ENCODE measurements around the gene TMEM208.
A peak's percentile ranks its signal among the peaks of the same experiment; 100 is the strongest.

The TMEM208 gene

DNA sequence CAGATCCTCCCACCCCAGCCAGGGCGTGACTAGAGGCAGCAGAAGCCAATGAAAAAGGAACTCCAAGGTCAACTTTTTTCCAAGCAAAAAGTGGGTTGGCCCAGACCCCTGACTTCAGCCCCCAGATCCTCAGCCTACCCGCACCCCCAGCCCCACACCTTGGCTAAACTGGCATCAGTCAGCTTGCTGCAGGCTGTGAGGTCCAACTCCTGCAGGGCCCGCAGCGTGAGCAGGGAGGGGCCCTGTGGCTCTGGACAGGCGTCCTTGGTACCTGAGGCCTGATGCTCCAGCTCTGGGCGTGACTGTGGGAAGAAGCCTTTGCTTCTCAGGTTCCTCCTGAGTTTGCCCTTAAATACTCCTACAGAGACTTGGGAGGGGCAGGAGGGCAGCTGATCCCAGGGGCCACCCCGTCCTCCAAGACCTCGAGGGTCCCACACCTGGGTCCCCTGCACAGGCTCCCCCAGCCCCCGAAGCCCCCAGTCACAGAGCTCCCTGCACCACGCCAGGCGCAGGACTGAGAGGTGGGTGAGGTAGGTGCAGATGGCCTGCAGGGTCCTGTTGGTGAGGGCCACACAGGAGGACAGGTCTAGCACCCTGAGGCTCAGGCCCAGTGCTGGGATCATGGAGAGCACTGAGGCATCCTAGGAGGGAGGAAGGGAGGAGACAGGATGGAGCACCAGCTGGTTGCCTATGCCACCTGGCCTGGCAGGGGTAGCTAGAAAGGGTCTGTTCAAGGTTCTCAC, 18.6 kb upstream of the TMEM208 start:
- TF ChIP-seq, protein P1, sequence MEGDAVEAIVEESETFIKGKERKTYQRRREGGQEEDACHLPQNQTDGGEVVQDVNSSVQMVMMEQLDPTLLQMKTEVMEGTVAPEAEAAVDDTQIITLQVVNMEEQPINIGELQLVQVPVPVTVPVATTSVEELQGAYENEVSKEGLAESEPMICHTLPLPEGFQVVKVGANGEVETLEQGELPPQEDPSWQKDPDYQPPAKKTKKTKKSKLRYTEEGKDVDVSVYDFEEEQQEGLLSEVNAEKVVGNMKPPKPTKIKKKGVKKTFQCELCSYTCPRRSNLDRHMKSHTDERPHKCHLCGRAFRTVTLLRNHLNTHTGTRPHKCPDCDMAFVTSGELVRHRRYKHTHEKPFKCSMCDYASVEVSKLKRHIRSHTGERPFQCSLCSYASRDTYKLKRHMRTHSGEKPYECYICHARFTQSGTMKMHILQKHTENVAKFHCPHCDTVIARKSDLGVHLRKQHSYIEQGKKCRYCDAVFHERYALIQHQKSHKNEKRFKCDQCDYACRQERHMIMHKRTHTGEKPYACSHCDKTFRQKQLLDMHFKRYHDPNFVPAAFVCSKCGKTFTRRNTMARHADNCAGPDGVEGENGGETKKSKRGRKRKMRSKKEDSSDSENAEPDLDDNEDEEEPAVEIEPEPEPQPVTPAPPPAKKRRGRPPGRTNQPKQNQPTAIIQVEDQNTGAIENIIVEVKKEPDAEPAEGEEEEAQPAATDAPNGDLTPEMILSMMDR (IDR thresholded peaks at IDR 0.05; ENCODE audit: insufficient read depth, low read depth, low read length, missing control alignments), result no peak
- no peak overlapping the region for H3K4me3 ChIP-seq (ENCODE audit: low read length)
- no peak for DNase-seq (ENCODE audit: low read depth)

DNA sequence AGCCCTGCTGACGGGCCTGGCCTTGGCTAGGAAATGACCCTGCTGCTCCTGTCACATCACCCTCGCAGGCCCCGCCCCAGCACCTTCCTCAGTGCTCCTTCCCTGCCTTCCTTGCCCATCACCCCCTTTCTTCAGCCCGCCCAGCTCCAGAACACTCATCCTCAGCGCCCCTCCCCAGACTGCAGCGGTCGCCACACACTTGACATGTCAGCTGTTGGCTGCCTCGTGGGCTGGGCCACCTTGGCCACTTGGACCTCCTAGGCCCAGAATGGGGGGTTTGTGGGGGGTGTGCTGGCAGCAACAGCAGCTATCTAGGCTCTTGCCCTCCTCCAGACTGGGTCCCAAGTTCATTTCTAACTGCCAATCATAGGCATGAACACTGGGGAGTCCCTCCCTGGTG, 17.4 kb upstream of the TMEM208 start:
- no peak for DNase-seq (ENCODE audit: low read depth)
- no peak overlapping the region for H3K4me3 ChIP-seq (ENCODE audit: low read length)
- TF ChIP-seq, protein P1 (IDR thresholded peaks at IDR 0.05; ENCODE audit: insufficient read depth, low read depth, low read length, missing control alignments), result no peak

DNA sequence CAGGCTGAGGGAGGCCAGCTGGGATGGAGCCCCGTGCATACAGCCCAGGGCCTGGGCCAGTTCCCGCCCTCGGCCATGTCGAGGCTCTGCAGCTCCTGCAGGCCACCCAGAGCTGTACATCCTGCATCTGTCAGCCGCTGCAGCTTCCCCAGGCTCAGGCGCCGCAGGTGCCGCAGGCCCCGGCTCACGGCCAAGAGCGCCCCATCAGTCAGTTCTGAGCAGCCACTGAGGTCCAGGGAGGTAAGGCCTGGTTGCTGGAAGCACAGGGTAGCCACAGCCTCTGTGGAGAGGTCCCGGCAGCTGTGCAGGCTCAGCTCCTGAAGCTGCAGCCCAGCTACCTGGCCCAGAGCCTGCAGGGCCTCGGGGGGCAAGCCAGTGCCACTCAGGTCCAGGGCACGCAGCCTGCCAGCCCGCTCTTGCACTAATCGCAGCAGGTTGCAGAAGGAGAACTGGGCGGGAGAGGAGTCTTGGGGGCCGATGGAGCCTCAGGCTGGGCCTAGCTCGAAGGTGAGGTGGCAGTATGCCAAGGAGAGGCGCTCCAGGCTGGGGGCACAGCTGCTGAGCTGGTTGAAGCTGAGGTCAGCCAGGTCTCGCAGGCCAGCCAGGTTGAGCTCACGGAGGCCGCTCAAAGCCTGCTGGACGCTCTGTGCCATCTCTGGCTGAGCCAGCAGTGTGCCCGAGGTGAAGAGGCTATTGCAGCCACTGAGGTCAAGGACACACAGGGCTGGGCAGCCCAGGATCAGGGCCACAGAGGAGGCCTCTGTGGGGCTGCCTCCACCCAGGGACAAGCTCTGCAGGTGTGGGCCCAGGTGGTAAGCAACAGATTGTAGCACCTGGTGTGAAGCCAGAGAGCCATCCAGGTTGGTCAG, 16.6 kb upstream of the TMEM208 start:
- no peak overlapping the region for H3K4me3 ChIP-seq (ENCODE audit: low read length)
- no peak for DNase-seq (ENCODE audit: low read depth)
- TF ChIP-seq, protein P1 (IDR thresholded peaks at IDR 0.05; ENCODE audit: insufficient read depth, low read depth, low read length, missing control alignments), result no peak

DNA sequence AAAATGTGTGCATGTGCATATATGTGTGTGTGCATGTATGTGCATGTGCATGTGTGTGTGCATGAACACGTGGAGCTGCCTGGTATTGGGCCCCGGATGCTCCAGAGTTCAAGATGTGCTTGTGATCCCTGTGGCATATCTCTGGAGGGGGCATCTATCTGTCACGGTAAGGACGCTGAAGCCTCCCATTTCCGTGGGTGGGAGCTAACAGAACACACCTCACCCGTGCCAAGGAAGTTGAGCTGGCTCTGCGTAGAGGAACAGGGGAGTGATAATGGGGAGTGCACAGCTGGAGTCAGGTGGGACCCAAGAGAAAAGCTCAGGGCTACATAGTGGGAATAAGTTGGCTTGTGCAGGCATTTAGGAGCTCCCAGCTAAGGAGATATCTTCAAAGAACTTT, 15.3 kb upstream of the TMEM208 start:
- TF ChIP-seq, protein P1 (IDR thresholded peaks at IDR 0.05; ENCODE audit: insufficient read depth, low read depth, low read length, missing control alignments), result no peak
- H3K4me3 ChIP-seq (ENCODE audit: low read length), result no peak overlapping the region

DNA sequence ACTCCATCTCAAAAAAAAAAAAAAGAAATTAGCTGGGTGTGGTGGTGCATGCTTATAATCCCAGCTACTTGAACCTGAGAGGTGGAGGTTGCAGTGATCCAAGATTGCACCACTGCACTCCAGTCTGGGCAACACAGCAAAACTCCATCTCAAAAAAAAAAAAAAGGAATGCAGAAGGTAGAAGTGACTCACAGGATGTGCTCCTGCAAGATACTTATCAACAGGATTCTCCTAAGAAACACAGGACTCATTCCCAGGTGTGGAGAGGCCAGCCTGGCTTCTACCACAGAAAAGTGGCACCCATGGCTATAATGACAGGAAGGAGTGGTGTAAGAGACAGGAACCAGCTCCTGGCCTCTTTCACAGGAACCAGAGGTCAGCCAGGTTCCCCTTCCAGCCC, 14.2 kb upstream of the TMEM208 start:
- TF ChIP-seq, protein P1 (IDR thresholded peaks at IDR 0.05; ENCODE audit: insufficient read depth, low read depth, low read length, missing control alignments), result no peak
- peak; percentile 84 for DNase-seq (ENCODE audit: low read depth)

More for the DNA sequence above, 15.3 kb upstream of the TMEM208 start:
- DNase-seq (ENCODE audit: low read depth), result no peak

DNA sequence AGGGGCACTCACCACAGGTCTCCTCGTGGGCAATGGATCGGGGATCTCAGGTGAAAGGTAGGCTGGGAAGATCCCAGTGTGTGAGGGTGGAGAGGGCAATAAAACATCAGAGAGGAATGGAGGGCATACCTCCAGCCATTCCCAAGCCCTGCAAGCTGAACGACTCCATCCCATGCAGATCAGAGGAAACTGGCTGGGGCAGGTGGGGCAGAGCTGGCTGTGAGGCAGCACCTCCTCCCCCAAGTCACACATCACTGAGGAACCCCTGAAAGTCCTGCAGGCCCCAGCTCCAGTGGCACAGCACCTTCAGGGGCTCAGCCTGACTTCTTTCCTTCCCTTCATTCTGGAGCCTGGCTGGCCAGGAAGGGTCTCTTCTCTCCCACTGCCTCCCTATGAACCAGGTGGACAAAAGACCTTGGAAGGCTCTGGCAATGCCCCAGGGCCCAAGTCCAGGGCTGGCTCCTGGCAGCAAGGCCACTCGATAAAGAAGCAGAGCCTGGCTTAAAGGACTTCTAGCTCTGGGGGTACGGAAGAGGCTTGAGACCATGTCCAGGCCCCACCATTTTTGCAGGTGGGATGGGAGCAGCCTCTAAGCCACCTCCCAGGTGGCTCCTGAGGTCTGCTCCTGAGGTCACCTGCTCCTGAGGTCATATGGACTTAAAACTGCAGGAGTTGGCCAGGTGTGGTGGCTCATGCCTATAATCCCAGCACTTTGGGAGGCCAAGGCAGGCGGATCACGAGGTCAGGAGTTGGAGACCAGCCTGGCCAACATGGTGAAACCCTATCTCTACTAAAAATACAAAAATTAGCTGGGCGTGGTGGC, 13.5 kb upstream of the TMEM208 start:
- no peak overlapping the region for H3K4me3 ChIP-seq (ENCODE audit: low read length)
- no peak for DNase-seq (ENCODE audit: low read depth)
- TF ChIP-seq, protein P1 (IDR thresholded peaks at IDR 0.05; ENCODE audit: insufficient read depth, low read depth, low read length, missing control alignments), result no peak

More for the DNA sequence above, 14.2 kb upstream of the TMEM208 start:
- H3K4me3 ChIP-seq (ENCODE audit: low read length), result no peak overlapping the region

Measured in epithelial cell of esophagus (primary cell).